ENCODE data around the gene SLC2A10. TPM values are rescaled to one million over a fixed set of nuclear protein-coding genes. Genes with fewer than 3 reads are reported as not detected.

Gene SLC2A10
- total RNA-seq, 4 donors from 2014 or later = 0.36 to 4.0 (median 2.4) TPM

DNA sequence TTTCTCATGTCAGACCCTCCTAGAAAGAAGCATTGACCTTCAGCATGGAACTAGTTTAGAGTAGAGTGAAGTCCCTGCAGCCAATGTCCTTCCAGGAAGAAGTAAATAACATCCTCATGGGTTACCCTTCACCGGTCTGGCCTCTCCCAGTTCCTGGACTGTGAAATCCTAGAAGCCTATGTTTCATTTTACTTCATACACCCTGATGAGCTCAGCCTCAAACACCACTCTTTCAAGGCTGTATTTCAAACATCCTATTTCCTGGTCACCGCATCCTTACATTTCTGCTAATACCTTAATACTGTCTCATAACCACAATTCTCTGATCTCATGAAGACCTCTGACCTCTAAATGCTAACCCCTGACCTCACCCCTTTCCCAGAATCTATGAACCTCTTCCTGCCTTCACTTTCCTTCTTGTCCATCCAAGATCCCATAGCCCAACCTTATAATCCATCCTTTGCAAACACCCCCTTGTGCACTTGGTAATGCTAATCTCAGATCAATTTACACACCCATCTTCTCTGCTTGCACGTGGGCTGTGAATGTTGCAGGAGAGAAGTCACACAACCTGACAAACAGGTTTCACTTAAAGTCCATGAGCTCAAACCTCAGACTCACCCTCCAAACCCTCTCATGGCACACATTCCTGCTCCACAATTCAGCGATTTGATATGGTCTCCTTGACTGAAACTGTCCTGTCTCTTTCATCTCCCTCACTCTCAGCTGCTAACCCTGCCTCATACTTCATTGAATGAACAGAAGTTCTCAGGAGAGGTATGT, 30.2 kb downstream of the SLC2A10 start:
- in situ Hi-C loops (cut with MboI; ENCODE audit: low sequenced_read_pairs in 4 of 4) (no loop called here), intact Hi-C loops (cut with DNase I; ENCODE audit: low total_unique reads) (no loop called here)
- no peaks in the 10 kb centered on the region for H3K9me3 ChIP-seq
- H3K36me3 ChIP-seq = no peaks in the 10 kb centered on the region
- TF ChIP-seq, protein P1, sequence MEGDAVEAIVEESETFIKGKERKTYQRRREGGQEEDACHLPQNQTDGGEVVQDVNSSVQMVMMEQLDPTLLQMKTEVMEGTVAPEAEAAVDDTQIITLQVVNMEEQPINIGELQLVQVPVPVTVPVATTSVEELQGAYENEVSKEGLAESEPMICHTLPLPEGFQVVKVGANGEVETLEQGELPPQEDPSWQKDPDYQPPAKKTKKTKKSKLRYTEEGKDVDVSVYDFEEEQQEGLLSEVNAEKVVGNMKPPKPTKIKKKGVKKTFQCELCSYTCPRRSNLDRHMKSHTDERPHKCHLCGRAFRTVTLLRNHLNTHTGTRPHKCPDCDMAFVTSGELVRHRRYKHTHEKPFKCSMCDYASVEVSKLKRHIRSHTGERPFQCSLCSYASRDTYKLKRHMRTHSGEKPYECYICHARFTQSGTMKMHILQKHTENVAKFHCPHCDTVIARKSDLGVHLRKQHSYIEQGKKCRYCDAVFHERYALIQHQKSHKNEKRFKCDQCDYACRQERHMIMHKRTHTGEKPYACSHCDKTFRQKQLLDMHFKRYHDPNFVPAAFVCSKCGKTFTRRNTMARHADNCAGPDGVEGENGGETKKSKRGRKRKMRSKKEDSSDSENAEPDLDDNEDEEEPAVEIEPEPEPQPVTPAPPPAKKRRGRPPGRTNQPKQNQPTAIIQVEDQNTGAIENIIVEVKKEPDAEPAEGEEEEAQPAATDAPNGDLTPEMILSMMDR (IDR thresholded peaks at IDR 0.05 in 4 of 5, conservative IDR thresholded peaks at IDR 0.05 in 1 of 5) = no peak
- TF ChIP-seq POLR2A (IDR thresholded peaks at IDR 0.05) = no peak
- DNase-seq (no peak), ATAC-seq (no peak)
- H3K4me1 ChIP-seq = no peaks in the 10 kb centered on the region
- H3K27ac ChIP-seq = no peak overlapping the region
- H3K27me3 ChIP-seq = peaks cover 0 to 6% (median 4%) of the 10 kb centered on the region in 3 donors
- H3K4me3 ChIP-seq = no peak overlapping the region

- H3K27me3 ChIP-seq = peaks cover 0 to 6% (median 4%) of the 10 kb centered on the region in 3 donors
- H3K9me3 ChIP-seq = no peaks in the 10 kb centered on the region
- no peaks in the 10 kb centered on the region for H3K36me3 ChIP-seq
- DNase-seq = no peak
- no peak overlapping the region for H3K4me3 ChIP-seq
- intact Hi-C loops (cut with DNase I; ENCODE audit: low total_unique reads) (no loop called here), in situ Hi-C loops (cut with MboI; ENCODE audit: low sequenced_read_pairs in 4 of 4) (no loop called here)
- H3K27ac ChIP-seq = no peak overlapping the region
- no peaks in the 10 kb centered on the region for H3K4me1 ChIP-seq
- TF ChIP-seq POLR2A (IDR thresholded peaks at IDR 0.05) = no peak
- TF ChIP-seq, protein P1 (IDR thresholded peaks at IDR 0.05 in 4 of 5, conservative IDR thresholded peaks at IDR 0.05 in 1 of 5) = no peak
- ATAC-seq = no peak
Measured at GRCh38 chr20:46740214-46740609, 30.8 kb downstream of the SLC2A10 start.

- in situ Hi-C loops (cut with MboI; ENCODE audit: low sequenced_read_pairs in 4 of 4) = no loop called here
- H3K36me3 ChIP-seq = no peaks in the 10 kb centered on the region
Measured at GRCh38 chr20:46741924-46742668, 32.6 kb downstream of the SLC2A10 start.

GRCh38 chr20:46742669-46743045, 33.2 kb downstream of the SLC2A10 start:
- H3K4me3 ChIP-seq = no peak overlapping the region

More at GRCh38 chr20:46741924-46742668, 32.6 kb downstream of the SLC2A10 start:
- no peak for DNase-seq
- peaks cover 0 to 11% (median 4%) of the 10 kb centered on the region in 3 donors for H3K27me3 ChIP-seq
- H3K9me3 ChIP-seq = no peaks in the 10 kb centered on the region
- no peak for TF ChIP-seq POLR2A (IDR thresholded peaks at IDR 0.05)
- TF ChIP-seq, protein P1 (IDR thresholded peaks at IDR 0.05 in 4 of 5, conservative IDR thresholded peaks at IDR 0.05 in 1 of 5) = no peak
- ATAC-seq = no peak
- H3K27ac ChIP-seq = no peak overlapping the region
- intact Hi-C loops (cut with DNase I; ENCODE audit: low total_unique reads) = no loop called here
- no peaks in the 10 kb centered on the region for H3K4me1 ChIP-seq
- H3K4me3 ChIP-seq = no peak overlapping the region

More at GRCh38 chr20:46742669-46743045, 33.2 kb downstream of the SLC2A10 start:
- no peaks in the 10 kb centered on the region for H3K4me1 ChIP-seq
- H3K9me3 ChIP-seq = no peaks in the 10 kb centered on the region
- H3K27me3 ChIP-seq = peaks cover 0 to 11% (median 4%) of the 10 kb centered on the region in 3 donors
- no peaks in the 10 kb centered on the region for H3K36me3 ChIP-seq
- no peak overlapping the region for H3K27ac ChIP-seq
- DNase-seq = no peak
- TF ChIP-seq, protein P1 (IDR thresholded peaks at IDR 0.05 in 4 of 5, conservative IDR thresholded peaks at IDR 0.05 in 1 of 5) = no peak
- no peak for TF ChIP-seq POLR2A (IDR thresholded peaks at IDR 0.05)
- no peak for ATAC-seq
- in situ Hi-C loops (cut with MboI; ENCODE audit: low sequenced_read_pairs in 4 of 4) (no loop called here), intact Hi-C loops (cut with DNase I; ENCODE audit: low total_unique reads) (no loop called here)
